Adrenal gland (tissue), 12 donors: ENCODE results near the gene THBS3. TPM values are rescaled to one million over a fixed set of nuclear protein-coding genes. Genes with fewer than 3 reads are reported as not detected.

Experiments used
- DNase-seq, 7 donors: peaks; one replicate each; pipeline ENCODE4 v3.0.0-alpha.2; 2019 to 2020
- H3K27ac ChIP-seq, 5 donors: fragments of 200-600 bp; sonication (generic) in 4 of 5; 1 replicate in 3 of 5; 2 replicates in 2 of 5; pipeline versions ENCODE4 v1.5.1 to v1.8.0; 2016 to 2020; ENCODE audit warnings: mild to moderate bottlenecking in 1 of 5
- H3K27me3 ChIP-seq: fragments of 200-600 bp; 2 replicates; pipeline ENCODE4 v1.8.0; 2021
- H3K36me3 ChIP-seq, 2 donors: fragments of 200-600 bp; replicated peaks in 1 of 2; 1 replicate in 1 of 2; 2 replicates in 1 of 2; pipeline versions ENCODE4 v1.5.1 to v1.8.0; 2018 to 2022
- H3K4me1 ChIP-seq, 2 donors: fragments of 200-600 bp; replicated peaks in 1 of 2; 1 replicate in 1 of 2; 2 replicates in 1 of 2; pipeline versions ENCODE4 v1.5.1 to v1.8.0; 2018 to 2021
- H3K4me3 ChIP-seq, 4 donors: fragments of 200-600 bp; sonication (generic) in 3 of 4; one replicate each; pipeline ENCODE4 v1.5.1; 2016 to 2018
- H3K9me3 ChIP-seq, 3 donors: fragments of 200-600 bp; sonication (generic) in 1 of 3; replicated peaks in 1 of 3; 1 replicate in 2 of 3; 2 replicates in 1 of 3; pipeline versions ENCODE4 v1.5.1 to v1.8.0; 2016 to 2021
- POLR2A ChIP-seq, 2 donors: fragments of 450-650 bp; IDR thresholded peaks; one replicate each; pipeline ENCODE4 v1.6.1; 2017; ENCODE audit warnings: antibody characterized with exemption in 2 of 2, mild to moderate bottlenecking in 2 of 2, moderate library complexity in 1 of 2
- WGBS, 4 donors: extraction: QIAGEN DNeasy Blood & Tissue Kit in 2 of 4; methylation state at CpG; one replicate each; pipeline versions ENCODE4 v1.1.5 to v1.1.7; 2013 to 2017; 5-methylcytosine and 5-hydroxymethylcytosine counted together
- intact Hi-C, 2 donors: fragments of 100-400 bp; cut with DNase I; formaldehyde crosslinking; loops; one replicate each; pipeline versions ENCODE4 v1.14.1 to v1.15.0; 2022 to 2023
- polyA plus RNA-seq, 3 donors: library from polyadenylated mRNA; stranded (reverse); fragments of 200-250 nt in 2 of 3; fragments of 350-450 nt in 1 of 3; fragmentation: Illumina TruSeq in 1 of 3; extraction: RNeasy Lipid Tissue Mini Kit (QIAGEN cat#74804) in 1 of 3; gene quantifications; one replicate each; pipeline ENCODE4 v1.2.3, GENCODE V29; 2013 to 2014
- total RNA-seq, 9 donors: library from RNA; depleted of rRNA in 4 of 9; stranded (reverse); fragments of >200 nt in 4 of 9; fragments of 120-200 nt in 1 of 9; fragmentation: NEBNext Ultra II Directional in 1 of 9; extraction: Animal tissue kit (Norgen Biotek cat#: 25700) in 1 of 9; gene quantifications; one replicate each; pipeline versions ENCODE4 v1.1.0 to v1.2.4, GENCODE V29; 2013 to 2023
- TF ChIP-seq, protein P1 (sequence below), 6 experiments: fragments of 450-650 bp in 4 of 6; fragments of 200-600 bp in 2 of 6; sonication (generic) in 1 of 6; IDR thresholded peaks; 1 replicate in 5 of 6; 2 replicates in 1 of 6; pipeline versions ENCODE4 v1.5.1 to v1.8.0; 2016 to 2021; ENCODE audit warnings: antibody characterized with exemption in 6 of 6, mild to moderate bottlenecking in 2 of 6, moderate library complexity in 1 of 6
- donor health status: healthy with polysubstance abuse.
- donor health status: Bipolar disorder and iron deficiency.
- donor health status: DM: yes; HTN: yes; CAD: no.
- donor health status: DM: no; HTN: no; CAD: no.
- donor health status: DM: no; HTN: no; CAD: no.
- donor health status: DM: yes; HTN: yes; CAD: no.

The THBS3 gene
- total and polyA plus RNA-seq, 12 donors, result 7.1 to 147 (median 16.7) TPM

DNA sequence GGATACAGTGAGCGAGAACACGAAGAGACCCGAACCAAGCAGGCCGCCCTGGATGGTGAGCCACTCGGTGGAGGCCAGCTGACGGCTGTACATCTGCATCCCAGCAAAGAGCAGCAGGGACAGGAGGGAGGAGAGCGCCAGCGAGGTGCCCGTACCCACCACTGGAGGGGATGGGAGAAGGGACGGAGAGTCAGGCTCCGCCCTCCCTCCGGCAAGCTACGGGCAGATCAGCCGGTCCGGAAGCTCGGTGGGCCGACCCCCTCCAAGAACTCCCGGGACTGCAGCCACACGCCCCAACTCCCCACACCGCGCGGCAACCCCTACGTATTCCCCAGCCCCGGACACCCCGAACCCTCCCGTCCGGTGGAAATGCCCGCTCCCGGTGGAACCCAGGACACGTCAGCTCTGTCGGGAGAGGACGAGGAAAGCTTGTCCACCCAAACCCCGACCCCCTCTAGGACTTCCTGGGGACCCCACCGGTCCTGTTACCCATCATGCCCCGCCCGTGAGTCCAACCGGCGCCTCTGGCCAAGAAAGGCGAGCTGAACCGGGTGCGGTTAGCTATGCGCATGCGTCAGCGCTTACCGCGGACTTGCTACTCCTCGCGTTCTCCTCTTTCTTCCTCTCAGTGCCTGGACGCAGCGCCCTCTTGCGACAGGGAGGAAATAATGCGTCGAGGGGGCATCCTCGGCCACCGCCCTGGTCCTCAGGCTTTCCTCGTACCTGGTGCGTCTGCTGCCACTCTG lies 34.8 kb downstream of the THBS3 start, which contains the start of gene KRTCAP2:
Gene KRTCAP2 (minus strand): TSS at position 573 of the 746 bp plus-strand sequence. CDS start 80 bp downstream, at position 493.
- Histone ChIP-seq H3K4me1 (peaks cover 7 to 18% of the 10 kb centered on the region in 2 donors), H3K36me3 (peaks cover 0 to 22% of the 10 kb centered on the region in 2 donors), H3K27ac (peak within 1 kb of the TSS; percentile 65 to 96 (median 81))

DNA sequence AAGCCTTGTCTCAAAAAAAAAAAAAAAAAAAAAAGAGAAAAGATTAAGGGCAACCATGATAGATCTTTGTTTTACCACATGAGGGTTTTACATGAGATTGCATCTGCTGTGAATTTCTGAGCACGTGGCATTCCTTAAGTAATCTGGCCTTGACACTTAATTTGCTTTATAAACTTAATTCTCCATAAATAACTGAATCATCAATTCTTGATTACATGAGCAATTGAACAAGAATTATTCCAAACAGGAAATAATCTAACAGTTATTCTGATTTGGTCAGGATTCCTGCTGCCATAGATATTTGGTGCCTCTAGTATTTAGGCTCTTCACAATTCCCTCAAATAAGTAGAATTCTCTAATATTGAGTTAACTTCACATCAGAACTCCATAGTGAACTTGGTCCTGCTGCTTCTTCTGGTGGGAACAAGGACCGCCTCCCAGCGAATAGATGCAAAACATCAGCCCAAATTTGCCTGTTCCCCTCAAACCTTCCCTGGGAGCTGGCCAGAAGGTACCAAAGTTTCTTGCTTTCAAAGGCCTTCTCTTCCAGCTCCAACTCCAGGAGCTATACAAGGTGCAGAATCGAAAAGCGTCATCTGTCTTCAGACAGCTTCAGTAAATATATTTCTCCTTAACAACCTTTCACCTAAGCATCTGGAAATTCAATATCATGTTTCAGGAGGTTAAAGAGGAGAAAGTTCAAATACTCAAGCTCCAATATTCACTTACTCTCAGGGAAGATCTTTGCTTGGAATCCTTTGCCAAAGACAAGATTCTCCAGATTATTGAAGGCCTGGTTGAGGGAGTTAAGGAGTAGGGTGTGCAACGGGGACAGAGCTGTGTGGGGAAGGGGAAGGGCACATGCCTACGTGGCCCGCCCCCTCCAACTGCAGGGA lies 35.6 kb downstream of the THBS3 start:
- H3K4me1 ChIP-seq, result peaks cover 7 to 24% of the 10 kb centered on the region in 2 donors
- H3K27me3 ChIP-seq, result no peaks in the 10 kb centered on the region
- intact Hi-C loops, result no loop called here
- H3K36me3 ChIP-seq, result peaks cover 0 to 22% of the 10 kb centered on the region in 2 donors
- TF ChIP-seq, protein P1, sequence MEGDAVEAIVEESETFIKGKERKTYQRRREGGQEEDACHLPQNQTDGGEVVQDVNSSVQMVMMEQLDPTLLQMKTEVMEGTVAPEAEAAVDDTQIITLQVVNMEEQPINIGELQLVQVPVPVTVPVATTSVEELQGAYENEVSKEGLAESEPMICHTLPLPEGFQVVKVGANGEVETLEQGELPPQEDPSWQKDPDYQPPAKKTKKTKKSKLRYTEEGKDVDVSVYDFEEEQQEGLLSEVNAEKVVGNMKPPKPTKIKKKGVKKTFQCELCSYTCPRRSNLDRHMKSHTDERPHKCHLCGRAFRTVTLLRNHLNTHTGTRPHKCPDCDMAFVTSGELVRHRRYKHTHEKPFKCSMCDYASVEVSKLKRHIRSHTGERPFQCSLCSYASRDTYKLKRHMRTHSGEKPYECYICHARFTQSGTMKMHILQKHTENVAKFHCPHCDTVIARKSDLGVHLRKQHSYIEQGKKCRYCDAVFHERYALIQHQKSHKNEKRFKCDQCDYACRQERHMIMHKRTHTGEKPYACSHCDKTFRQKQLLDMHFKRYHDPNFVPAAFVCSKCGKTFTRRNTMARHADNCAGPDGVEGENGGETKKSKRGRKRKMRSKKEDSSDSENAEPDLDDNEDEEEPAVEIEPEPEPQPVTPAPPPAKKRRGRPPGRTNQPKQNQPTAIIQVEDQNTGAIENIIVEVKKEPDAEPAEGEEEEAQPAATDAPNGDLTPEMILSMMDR (IDR thresholded peaks at IDR 0.05), result no peak
- H3K9me3 ChIP-seq, result no peaks in the 10 kb centered on the region
- peak overlapping the region; percentile 58 to 88 (median 70) for H3K4me3 ChIP-seq
- peak in 1 of 7 donors; percentile 42 for DNase-seq
- H3K27ac ChIP-seq, result peak overlapping the region; percentile 65 to 96 (median 81)
- 40 to 46% (median 41%) methylated on average over 8 of the region's 8 CpGs for WGBS, 4 donors

More for the DNA sequence above, 34.8 kb downstream of the THBS3 start, which contains the start of gene KRTCAP2:
- intact Hi-C loops, result no loop called here
- peak in 1 of 2 donors; percentile 50 for TF ChIP-seq POLR2A (IDR thresholded peaks at IDR 0.05)
- TF ChIP-seq, protein P1 (IDR thresholded peaks at IDR 0.05), result peak; percentile 86 to 95 (median 90)
- WGBS, 4 donors, result 0 to 1% (median 0%) methylated on average over 39 to 57 of the region's 57 CpGs
- peak; percentile 92 to 98 (median 96) for DNase-seq
- Histone ChIP-seq H3K9me3 (no peaks in the 10 kb centered on the region), H3K27me3 (no peaks in the 10 kb centered on the region), H3K4me3 (peak within 1 kb of the TSS; percentile 58 to 88 (median 70))

DNA sequence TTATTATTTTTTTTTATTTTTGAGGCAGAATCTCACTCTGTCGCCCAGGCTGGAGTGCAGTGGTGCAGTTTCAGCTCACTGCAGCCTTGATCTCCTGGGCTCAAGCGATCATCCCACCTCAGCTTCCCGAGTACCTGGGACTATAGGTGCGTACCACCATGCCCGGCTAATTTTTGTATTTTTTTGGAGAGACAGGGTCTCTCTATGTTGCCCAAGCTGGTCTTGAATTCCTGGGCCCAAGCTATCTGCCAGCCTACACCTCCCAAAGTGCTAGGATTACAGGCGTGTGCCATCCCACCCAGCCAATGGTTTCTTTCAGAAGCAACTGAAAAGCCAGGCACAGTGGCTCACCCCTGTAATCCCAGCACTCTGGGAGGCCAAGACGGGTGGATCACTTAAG lies 36.9 kb downstream of the THBS3 start:
- TF ChIP-seq, protein P1 (IDR thresholded peaks at IDR 0.05), result no peak
- no peak for TF ChIP-seq POLR2A (IDR thresholded peaks at IDR 0.05)
- 85 to 89% (median 88%) methylated on average over 7 of the region's 7 CpGs for WGBS, 4 donors
- Histone ChIP-seq H3K36me3 (peaks cover 0 to 22% of the 10 kb centered on the region in 2 donors), H3K4me3 (no peak overlapping the region), H3K27me3 (no peaks in the 10 kb centered on the region), H3K9me3 (no peaks in the 10 kb centered on the region), H3K27ac (no peak overlapping the region), H3K4me1 (peaks cover 7 to 27% of the 10 kb centered on the region in 2 donors)
- peak in 2 of 7 donors; percentile 16 to 35 for DNase-seq
- intact Hi-C loops, result no loop called here
